GM04503 (cell line): ENCODE measurements around the gene HSPA8.

ENCODE experiments used
- DNase-seq: peaks from one replicate; pipeline ENCODE4 v3.0.0-alpha.2; 2012; ENCODE audit warnings: low read depth

HSPA8 gene

GRCh38 chr11:123047266-123047946 lies 14.5 kb downstream of the HSPA8 start:
- no peak for DNase-seq

- DNase-seq = no peak
Observed at GRCh38 chr11:123046473-123047259, 15.3 kb downstream of the HSPA8 start.

GRCh38 chr11:123045101-123045500 lies 16.8 kb downstream of the HSPA8 start:
- DNase-seq = no peak

GRCh38 chr11:123041185-123041584 lies 20.8 kb downstream of the HSPA8 start:
- no peak for DNase-seq

GRCh38 chr11:123040111-123040432 lies 21.9 kb downstream of the HSPA8 start:
- DNase-seq = no peak

- DNase-seq = no peak
Observed at GRCh38 chr11:123035831-123036230, 26.1 kb downstream of the HSPA8 start.

- DNase-seq = no peak
Observed at GRCh38 chr11:123034597-123034996, 27.3 kb downstream of the HSPA8 start.

GRCh38 chr11:123033895-123034294 lies 28.0 kb downstream of the HSPA8 start:
- DNase-seq = no peak

- DNase-seq = no peak
Observed at GRCh38 chr11:123030517-123030916, 31.4 kb downstream of the HSPA8 start.

GRCh38 chr11:123020968-123021367 lies 41.0 kb downstream of the HSPA8 start:
- DNase-seq = no peak

GRCh38 chr11:123018702-123019101 lies 43.2 kb downstream of the HSPA8 start:
- DNase-seq = no peak

GRCh38 chr11:123011510-123011909 lies 50.4 kb downstream of the HSPA8 start:
- DNase-seq = no peak
